ENCODE measurements around the gene AHNAK.
A peak's percentile ranks its signal among the peaks of the same experiment; 100 is the strongest.
"Not testable (repeated sequence)": the region's sequence is repeated elsewhere in the genome, so short reads cannot be mapped to it uniquely, and the experiment has no call there.

Gene AHNAK

GRCh38 chr11:62552485-62553079 lies 6.0 kb upstream of the AHNAK start:
- no peak for TF ChIP-seq ZNF274 (IDR thresholded peaks at IDR 0.05; ENCODE audit: low read depth, low read length)

DNA sequence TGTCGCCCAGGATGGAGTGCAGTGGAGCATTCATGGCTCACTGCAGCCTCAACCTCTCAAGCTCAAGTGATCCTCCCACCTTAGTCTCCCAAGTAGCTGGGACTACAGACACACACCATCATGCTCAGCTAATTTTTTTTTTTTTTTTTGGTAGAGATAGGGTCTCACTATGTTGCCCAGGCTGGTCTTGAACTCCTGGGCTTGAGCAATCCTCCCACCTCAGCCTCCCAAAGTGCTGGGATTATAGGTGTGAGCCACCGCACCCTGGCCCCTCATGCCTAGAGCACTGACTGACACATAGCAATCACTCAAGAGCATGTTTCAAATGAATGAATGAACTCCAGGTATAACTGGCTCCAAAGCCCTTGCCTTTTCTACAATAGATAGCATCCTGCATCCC lies 3.9 kb upstream of the AHNAK start:
- not testable (repeated sequence) for H3K4me3 ChIP-seq (ENCODE audit: low read length)

More at GRCh38 chr11:62552485-62553079, 6.0 kb upstream of the AHNAK start:
- no peak overlapping the region for H3K4me3 ChIP-seq (ENCODE audit: low read length)

DNA sequence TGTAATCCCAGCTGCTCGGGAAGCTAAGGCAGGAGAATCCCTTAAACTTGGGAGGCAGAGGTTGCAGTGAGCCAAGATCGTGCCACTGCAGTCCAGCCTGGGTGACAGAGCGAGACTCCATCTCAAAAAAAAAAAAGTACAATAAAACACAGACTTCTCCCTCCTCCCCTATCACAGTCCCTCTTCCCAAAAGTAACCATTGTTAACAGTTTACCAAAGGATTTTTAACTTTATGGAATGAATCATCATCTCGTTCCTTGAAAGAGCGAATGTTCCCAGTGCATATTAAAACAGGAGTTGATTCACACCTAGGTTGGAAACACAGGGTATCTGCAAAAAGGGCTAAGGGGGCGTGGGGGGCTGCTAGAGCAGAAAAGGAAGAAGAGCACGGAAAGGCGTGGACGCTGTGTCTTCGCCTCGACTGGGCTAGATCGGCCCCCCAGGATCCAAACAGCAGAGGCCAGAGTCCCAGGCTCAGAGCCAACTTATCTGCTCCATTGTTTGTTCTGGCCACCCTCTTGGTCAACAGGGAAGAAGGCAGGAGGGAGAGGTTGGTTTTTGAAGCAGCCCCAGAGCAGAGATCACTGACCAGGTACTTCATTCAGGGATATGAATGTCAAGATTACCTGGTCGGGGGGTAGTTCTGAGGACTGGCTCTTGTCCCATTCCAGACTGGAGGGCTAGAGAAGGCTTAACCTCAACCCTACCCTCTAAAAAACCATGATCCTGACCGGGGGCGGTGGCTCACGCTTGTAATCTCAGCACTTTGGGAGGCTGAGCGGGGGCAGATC lies 2.1 kb upstream of the AHNAK start:
- no peak overlapping the region for H3K4me3 ChIP-seq (ENCODE audit: low read length)
- TF ChIP-seq ZNF274 (IDR thresholded peaks at IDR 0.05; ENCODE audit: low read depth, low read length), result no peak

DNA sequence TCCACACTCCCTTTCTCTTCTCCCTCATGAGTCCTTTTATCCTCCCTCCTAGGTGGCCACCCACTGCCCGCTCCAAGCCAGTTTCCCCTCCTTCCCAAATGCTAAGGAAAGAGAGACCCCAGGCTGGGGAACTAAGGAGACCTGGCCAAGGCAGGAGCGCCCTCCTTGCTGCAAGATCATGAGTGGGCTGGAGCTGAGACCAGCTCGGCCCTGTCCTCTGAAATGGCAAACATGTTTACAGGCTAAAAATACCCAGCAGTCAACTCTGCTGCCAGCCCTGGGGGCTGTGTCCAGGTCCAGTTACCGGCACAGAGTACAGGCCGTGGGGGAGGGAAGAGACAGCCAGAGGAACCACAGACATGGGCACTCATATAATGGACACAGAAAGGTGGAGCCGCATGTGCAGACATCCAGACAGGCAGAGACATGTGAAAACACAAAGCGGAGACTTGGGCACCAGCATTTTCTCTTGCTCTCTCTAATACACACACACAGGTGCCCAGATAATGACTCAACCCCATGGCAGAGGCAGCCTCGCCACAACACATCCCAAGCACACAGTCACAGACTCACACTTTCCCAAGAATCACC lies 1.2 kb upstream of the AHNAK start:
- no peak for TF ChIP-seq ZNF274 (IDR thresholded peaks at IDR 0.05; ENCODE audit: low read depth, low read length)
- H3K4me3 ChIP-seq (ENCODE audit: low read length), result no peak overlapping the region

- no peak for TF ChIP-seq ZNF274 (IDR thresholded peaks at IDR 0.05; ENCODE audit: low read depth, low read length)
Measured at GRCh38 chr11:62546929-62547625, 471 bp upstream of the AHNAK start.

DNA sequence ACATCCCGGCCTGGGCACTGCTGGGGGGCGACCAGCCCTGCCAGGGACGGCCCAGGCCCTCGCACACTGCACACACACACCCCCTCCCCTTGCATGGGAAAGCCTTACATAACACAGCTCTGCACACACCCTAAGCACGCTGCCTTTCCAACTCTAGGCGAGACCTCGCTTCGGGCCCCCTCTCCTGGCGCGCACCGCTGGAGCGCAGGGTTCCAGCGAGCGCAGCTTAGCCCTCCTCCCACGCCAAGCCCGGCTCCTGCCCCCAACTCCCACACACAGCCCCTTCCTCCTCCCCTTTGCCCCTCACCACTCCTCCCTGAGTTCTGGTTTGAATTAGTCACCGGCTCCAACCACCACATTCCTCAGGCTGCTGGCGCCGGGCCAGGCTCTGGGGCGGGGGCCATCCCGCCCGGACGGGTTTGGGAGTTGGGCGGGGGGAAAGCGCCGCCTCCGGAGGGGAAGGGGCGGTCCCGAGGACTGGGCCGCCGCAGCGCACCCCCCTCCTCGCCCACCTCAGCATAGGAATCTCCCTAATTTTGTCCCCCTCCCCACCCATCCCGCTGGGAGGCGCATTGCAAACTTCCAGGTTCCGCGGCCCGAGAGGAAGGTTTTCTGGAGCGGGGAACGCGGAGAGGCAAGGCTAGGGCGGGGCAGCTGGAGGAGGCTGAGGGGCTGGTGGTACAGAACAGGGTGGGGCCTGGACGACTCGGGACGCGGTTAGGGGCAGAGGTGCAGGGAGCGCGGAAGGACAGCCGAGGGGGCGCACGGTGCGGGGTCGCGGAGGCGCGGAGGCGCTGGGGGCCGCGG lies 966 bp downstream of the AHNAK start:
- H3K4me3 ChIP-seq (ENCODE audit: low read length), result peak overlapping the region; percentile 49
- no peak for TF ChIP-seq ZNF274 (IDR thresholded peaks at IDR 0.05; ENCODE audit: low read depth, low read length)

More at GRCh38 chr11:62546929-62547625, 471 bp upstream of the AHNAK start:
- no peak overlapping the region for H3K4me3 ChIP-seq (ENCODE audit: low read length)

DNA sequence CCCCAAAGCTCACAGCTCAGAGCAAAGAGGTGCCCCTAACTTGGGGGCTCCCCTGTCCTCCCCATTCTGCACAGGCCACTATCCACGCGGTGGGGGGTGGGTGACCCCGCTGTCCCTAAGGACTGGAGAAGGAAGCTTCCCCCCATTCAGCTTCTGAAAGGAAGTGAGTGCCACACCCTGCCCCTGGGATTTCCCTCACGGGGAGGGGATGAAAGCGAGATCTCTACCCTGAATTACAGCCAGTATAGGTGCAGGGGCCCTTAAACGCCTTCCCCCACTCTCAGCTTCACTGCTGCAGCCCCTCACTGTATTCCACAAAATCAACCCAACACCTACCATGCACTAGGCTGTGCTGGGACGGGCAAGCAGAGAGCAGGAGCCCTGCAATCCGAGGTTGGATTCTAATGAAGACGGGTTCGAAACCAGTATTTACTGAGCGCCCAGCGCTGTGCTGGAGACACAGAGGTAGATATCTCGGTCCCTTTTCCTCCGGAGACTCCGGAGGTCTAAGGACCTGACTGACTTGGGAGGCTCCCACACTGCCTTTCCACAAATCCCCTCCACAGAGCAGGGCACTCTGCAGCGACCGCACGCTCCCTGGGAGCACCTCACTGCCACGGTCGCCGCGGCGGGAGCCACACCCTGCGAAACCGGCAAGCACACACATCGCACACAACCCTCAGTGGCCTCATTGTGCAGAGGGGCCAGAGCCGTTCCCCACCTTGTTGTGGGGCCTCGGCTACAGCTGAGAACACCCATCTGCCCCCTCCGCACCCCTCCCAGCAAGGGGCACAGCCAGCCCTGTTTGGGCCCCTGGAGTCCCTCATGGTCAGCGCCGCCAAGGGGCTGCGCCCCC lies 1.8 kb downstream of the AHNAK start:
- peak overlapping the region; percentile 49; the same call in 1 of the 2 replicates for H3K4me3 ChIP-seq (ENCODE audit: low read length)

GRCh38 chr11:62543680-62544444 lies 2.7 kb downstream of the AHNAK start:
- no peak overlapping the region for H3K4me3 ChIP-seq (ENCODE audit: low read length)
- no peak for TF ChIP-seq ZNF274 (IDR thresholded peaks at IDR 0.05; ENCODE audit: low read depth, low read length)

More for the DNA sequence above, 1.8 kb downstream of the AHNAK start:
- TF ChIP-seq ZNF274 (IDR thresholded peaks at IDR 0.05; ENCODE audit: low read depth, low read length), result no peak

DNA sequence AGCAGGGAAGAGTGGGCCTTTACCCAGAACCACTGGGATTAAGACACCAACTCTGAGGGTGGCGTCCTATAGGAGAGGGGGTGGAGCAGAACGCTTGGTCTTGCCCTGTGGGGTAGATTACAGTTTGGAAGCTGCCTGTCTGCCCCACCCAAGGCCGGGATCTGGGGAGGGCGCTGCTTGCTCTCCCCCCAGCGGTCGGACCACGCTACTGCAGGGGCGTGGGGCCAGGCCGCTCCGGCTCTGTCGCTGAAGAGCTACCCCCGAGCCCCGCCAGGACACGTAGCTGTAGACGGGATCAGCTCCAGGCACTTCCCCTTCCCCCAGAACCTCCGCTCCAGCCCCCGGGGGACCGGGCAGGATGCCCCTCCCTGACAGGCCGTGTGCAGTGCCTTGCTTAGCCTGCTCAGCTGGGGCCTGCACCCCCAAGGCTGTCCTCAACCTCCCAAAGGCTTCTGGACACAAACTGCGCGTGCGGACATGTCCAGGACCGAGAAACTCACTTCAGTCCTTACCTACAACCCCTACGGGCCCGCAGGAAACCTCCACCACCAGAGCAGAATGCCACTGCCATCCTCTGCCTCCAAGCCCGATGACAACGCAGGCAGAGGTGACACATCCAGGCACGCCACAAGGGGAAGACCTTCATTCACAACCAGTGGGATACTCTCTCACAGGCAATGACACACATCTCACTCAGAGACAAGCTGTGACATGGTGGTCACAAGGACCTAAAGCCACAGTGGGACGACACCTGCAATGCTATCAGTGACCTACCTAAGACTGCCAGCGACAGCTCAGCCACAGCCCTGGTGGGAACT lies 3.6 kb downstream of the AHNAK start:
- H3K4me3 ChIP-seq (ENCODE audit: low read length), result no peak overlapping the region
- no peak for TF ChIP-seq ZNF274 (IDR thresholded peaks at IDR 0.05; ENCODE audit: low read depth, low read length)

DNA sequence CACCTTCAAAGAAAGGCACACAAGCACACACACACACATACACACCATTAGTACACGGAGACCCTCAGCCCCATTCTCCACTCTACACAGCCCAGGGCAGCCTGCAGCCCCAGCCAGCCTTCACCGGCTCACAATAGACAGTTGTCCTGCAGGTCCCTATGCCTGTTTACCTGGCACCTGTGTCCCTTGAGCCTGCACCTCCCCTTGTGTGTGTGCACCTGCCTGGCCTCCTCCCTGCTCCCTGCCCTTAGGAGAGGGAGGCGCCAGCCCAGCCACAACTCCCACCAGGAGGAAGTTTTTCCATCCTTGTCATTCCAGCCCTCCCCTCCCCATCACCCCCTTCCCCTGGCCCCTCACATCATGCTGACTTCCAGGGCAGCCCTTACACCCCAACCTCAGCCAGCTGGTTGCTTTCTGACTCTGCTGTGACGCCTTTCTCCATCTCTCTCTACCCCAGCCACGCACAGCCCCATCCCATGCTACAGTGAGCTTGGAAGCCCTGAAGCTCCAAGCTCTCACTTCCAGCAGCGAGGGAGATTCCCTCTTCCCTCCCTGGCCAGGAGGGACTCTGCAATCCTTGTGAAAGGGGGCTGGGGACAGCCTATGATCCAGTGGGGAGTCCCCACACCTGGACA lies 4.4 kb downstream of the AHNAK start:
- no peak for TF ChIP-seq ZNF274 (IDR thresholded peaks at IDR 0.05; ENCODE audit: low read depth, low read length)
- H3K4me3 ChIP-seq (ENCODE audit: low read length), result no peak overlapping the region
